AG08395 (cell line): ENCODE results near the gene SARDH.

Experiments used
- DNase-seq: peaks from one replicate; pipeline ENCODE4 v3.0.0; 2012; ENCODE audit warnings: mixed read lengths, low spot score

Gene SARDH

DNA sequence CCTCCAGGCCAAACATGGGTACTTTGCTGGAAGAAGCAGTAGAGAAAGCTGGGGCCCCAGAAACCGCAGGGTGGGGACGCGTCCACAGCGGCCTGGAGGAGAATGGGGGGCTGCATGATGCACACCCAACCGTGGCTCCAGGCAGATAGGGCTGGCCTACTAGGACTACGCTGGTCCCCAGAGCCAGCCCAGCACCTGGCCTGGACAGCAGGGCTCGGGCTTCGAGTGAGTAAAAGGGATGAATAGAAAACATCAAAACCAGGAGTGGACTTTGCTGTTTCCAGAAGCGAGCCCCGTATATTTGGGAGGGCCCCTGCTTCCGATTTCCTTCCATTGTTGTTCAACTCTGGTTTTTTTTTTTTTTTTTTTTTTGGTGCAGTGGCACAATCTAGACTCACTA, 71.3 kb downstream of the SARDH start:
- DNase-seq = no peak

- no peak for DNase-seq
Observed at GRCh38 chr9:133666387-133666786, 71.8 kb downstream of the SARDH start.

- DNase-seq = no peak
Observed at GRCh38 chr9:133665535-133665934, 72.6 kb downstream of the SARDH start.

DNA sequence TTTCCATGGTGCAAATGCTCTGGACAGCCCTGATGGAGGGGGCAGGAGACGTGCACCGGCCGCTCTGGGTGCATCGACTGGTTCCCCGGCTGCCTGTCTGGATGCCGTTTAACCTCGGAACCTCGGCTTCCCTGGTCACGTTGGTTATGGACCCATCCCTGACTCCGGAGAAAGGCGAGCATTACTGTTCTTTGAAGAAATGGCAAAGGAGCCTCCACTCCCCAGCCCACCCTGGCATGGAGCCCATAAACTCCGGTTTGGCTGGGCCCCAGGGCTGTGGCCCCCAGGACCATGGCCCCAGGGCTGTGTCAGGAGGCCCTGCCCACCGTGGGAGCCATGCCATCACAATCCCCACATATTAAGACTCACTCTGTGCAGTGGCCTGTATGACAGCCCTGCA, 73.1 kb downstream of the SARDH start:
- DNase-seq = no peak

GRCh38 chr9:133664173-133665050, 73.7 kb downstream of the SARDH start:
- no peak for DNase-seq

GRCh38 chr9:133661846-133662540, 76.2 kb downstream of the SARDH start:
- DNase-seq = no peak

DNA sequence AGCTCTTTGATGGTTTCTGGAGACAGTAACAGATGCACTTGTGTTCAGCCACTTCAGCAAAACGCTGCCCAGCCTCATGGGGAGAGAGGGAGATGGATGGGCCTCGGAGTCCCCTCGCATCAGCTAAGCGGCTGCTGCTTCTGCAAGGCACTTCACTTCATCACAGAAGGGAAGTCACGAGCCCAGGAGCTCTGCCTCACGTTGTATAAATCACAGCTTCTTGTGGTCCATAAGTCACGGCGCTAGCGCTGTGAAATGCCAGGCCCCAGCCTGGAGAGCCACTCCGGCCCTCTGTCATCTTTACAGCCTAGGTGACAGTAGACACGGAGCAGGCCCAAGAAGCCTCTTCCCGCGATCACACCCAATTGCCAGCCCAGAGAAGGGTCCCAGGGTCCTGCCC, 78.6 kb downstream of the SARDH start:
- no peak for DNase-seq

DNA sequence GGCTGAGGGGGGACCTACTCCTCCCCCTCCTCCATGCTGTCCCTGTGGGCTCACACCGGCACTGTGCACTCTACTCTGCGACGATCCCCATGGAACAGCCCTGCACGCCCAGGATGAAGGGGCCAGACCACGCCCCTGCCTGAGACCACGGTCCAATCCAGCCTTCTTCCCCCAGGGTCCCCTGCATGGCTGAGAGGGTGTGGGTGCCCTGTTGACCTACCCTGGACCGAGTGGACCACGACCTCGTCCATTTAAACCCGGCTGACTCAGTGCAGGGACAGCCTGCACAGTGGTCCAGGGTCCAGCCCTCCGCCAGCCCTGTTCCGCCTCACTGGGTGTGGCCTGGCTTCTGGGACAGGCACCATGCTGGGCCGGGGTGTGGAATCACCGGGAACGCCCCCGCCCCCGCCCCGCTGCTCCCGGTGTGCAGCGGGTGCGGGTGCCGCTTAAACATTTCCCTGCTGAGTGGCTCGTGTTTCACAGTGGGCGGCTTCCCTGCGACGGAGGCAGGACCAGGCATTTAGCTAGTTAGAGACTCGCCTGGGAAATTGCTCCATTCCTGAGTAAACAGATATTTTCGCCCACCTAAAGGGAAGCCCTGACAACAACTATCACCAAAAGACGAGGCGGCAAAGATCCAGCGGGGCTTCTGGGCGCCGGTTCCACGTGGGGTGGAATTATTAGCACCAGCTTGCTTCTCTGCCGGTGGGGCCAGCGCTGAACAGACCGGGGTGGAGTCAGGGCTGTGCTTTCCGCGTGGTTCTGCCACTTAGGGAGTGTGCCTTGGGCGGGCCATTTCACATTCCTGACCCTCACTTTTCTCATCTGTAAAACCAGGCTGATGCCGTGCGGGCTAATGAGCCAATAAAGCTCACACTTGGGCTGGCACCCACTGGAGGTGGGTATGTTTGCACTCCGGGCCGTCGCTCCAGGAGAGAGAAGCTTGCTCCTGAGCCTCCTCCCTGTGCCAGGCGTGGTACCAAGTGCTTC, 79.4 kb downstream of the SARDH start:
- DNase-seq = peak; percentile 40

GRCh38 chr9:133657120-133657661, 81.0 kb downstream of the SARDH start:
- DNase-seq = no peak

DNA sequence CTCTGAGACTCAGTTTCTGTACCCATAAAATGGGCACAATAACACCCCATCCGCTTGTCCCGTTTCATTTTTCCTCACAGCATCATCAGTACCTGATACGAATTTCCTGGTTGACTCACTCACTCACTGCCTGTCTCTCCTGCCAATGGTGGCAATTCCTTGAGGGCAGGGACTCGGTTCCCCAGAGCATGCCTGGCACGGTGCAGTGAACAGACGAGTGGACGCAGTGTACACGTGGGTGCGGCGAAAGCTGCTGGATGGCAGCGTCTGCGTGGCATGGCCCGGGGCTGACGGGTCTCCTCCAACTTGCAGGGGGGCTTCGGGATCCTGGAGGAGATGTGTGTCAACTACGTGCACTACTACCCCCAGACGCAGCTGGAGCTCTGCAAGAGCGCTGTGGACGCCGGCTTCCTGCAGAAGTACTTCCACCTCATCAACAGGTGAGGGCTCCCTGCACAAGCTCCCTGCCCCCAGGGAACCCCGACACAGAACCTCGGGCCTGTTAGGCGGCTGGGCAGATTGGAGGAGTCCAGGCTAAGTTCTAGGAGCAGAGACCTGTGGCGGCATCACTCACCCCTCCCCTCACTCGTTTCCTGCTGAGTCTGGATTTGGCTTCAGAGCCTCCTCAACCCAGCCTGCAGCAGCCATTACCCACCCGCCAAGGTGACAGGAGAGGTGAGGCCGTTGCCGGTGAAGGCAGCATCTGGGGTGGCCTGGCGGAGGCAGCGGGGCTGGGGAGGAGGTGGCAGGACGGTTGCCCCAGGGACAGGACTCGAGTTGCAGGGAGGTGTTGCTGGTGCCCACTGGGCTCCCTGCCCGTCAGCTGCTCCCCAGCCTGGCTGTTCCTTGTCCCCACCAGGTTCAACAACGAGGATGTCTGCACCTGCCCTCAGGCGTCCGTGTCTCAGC, 81.7 kb downstream of the SARDH start:
- DNase-seq = no peak

GRCh38 chr9:133655701-133656100, 82.5 kb downstream of the SARDH start:
- no peak for DNase-seq

- DNase-seq = no peak
Observed at GRCh38 chr9:133654736-133655657, 83.2 kb downstream of the SARDH start.

DNA sequence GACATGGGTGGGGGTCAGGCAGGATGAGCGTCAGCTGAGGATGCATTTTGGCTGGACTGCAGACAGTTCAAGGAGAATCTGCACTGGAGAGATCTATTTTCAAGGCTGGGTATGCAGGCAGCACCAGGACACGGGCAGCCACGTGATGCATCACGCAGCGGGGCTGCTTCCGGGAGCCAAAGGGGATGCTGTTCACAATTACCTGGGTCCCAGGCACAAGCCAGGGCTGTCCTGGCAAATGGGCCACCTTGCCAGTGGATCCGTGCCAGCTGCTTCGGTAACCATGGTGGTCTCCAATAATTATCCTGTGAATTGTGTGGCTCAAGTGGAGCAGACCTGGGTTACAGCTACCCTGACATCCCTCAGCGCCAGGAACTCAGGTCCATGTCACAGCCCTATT, 84.5 kb downstream of the SARDH start:
- DNase-seq = no peak

GRCh38 chr9:133650026-133650425, 88.1 kb downstream of the SARDH start:
- DNase-seq = no peak

- no peak for DNase-seq
Observed at GRCh38 chr9:133649194-133649593, 89.0 kb downstream of the SARDH start.

GRCh38 chr9:133647765-133648469, 90.2 kb downstream of the SARDH start:
- DNase-seq = no peak

DNA sequence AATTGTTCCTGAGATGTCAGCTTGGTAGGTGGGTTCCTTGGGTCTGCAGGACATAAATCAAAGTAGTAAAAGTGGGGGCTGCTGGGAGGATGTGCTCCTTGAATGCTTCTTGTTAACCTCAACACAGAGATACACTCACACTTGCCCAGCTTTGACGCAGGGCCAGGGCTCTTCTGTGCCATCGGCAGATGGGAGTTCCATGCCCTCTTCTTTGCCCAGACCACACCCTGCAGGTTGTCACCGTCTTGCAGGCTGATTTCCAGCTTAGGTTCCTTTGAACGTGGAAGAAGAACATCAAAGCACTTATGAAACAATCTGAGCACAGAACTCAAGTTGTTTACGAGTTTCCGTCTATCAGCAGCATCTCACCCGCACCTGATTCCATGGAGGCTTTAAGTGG, 91.0 kb downstream of the SARDH start:
- DNase-seq = no peak

- DNase-seq = no peak
Observed at GRCh38 chr9:133645021-133645765, 93.0 kb downstream of the SARDH start.
